H9 (cell line): ENCODE measurements around the gene HERC4. TPM values are rescaled to one million over a fixed set of nuclear protein-coding genes. Genes with fewer than 3 reads are reported as not detected.

Experiments
- DNase-seq: peaks from one replicate; pipeline ENCODE4 v3.0.0-alpha.2; 2017
- H2AFZ ChIP-seq: one replicate; pipeline ENCODE4 v1.6.1; 2013; ENCODE audit warnings: mild to moderate bottlenecking, low read length, control low read depth, moderate library complexity
- H2AK5ac ChIP-seq: 2 replicates; pipeline ENCODE4 v1.6.1; 2013; ENCODE audit warnings: low read length, control low read depth, mixed read lengths; ENCODE audit not compliant: insufficient read length
- H2BK120ac ChIP-seq: one replicate; pipeline ENCODE4 v1.6.1; 2013; ENCODE audit warnings: low read depth, mild to moderate bottlenecking, low read length, control low read depth, inconsistent platforms; ENCODE audit not compliant: poor library complexity, severe bottlenecking
- H2BK12ac ChIP-seq: 2 replicates; pipeline ENCODE4 v1.6.1; 2013; ENCODE audit warnings: low read length, control low read depth, mixed read lengths, low read depth; ENCODE audit not compliant: insufficient read length
- H2BK15ac ChIP-seq: 2 replicates; pipeline ENCODE4 v1.6.1; 2013; ENCODE audit warnings: low read depth, low read length, control low read depth
- H2BK20ac ChIP-seq: one replicate; pipeline ENCODE4 v1.6.1; 2013; ENCODE audit warnings: low read depth, mild to moderate bottlenecking, low read length, control low read depth, inconsistent platforms; ENCODE audit not compliant: poor library complexity, severe bottlenecking
- H2BK5ac ChIP-seq: 2 replicates; pipeline ENCODE4 v1.6.1; 2013; ENCODE audit warnings: low read length, control low read depth, mixed read lengths; ENCODE audit not compliant: insufficient read length
- H3K14ac ChIP-seq: 2 replicates; pipeline ENCODE4 v1.6.1; 2013; ENCODE audit warnings: low read length, control low read depth; ENCODE audit not compliant: insufficient read depth
- H3K18ac ChIP-seq: 2 replicates; pipeline ENCODE4 v1.6.1; 2013; ENCODE audit warnings: low read depth, mild to moderate bottlenecking, mixed read lengths, low read length, control low read depth; ENCODE audit not compliant: insufficient read length
- H3K23ac ChIP-seq: 2 replicates; pipeline ENCODE4 v1.6.1; 2013; ENCODE audit warnings: low read length, control low read depth, mixed read lengths, low read depth; ENCODE audit not compliant: insufficient read length
- H3K23me2 ChIP-seq: 2 replicates; pipeline ENCODE4 v1.6.1; 2013; ENCODE audit warnings: low read depth, mild to moderate bottlenecking, mixed read lengths, low read length, control low read depth; ENCODE audit not compliant: insufficient read length, poor library complexity, severe bottlenecking
- H3K27ac ChIP-seq: 2 replicates; pipeline ENCODE4 v1.5.1; 2013; ENCODE audit warnings: low read length, control low read depth, mixed read lengths, low read depth; ENCODE audit not compliant: insufficient read length
- H3K27me3 ChIP-seq: 2 replicates; pipeline ENCODE4 v1.6.1; 2013; ENCODE audit warnings: low read length, control low read depth, inconsistent platforms; ENCODE audit not compliant: insufficient read depth
- H3K4ac ChIP-seq: 2 replicates; pipeline ENCODE4 v1.6.1; 2013; ENCODE audit warnings: low read depth, mild to moderate bottlenecking, control low read depth, inconsistent platforms, low read length, moderate library complexity
- H3K4me1 ChIP-seq: 2 replicates; pipeline ENCODE4 v1.6.1; 2013; ENCODE audit warnings: low read length, control low read depth, inconsistent platforms; ENCODE audit not compliant: insufficient read depth
- H3K4me2 ChIP-seq: 2 replicates; pipeline ENCODE4 v1.6.1; 2013; ENCODE audit warnings: low read length, control low read depth, mixed read lengths; ENCODE audit not compliant: insufficient read length, insufficient read depth
- H3K56ac ChIP-seq: 2 replicates; pipeline ENCODE4 v1.6.1; 2013; ENCODE audit warnings: low read depth, mild to moderate bottlenecking, mixed read lengths, low read length, control low read depth; ENCODE audit not compliant: insufficient read length
- H3K79me1 ChIP-seq: 2 replicates; pipeline ENCODE4 v1.6.1; 2013; ENCODE audit warnings: low read depth, mild to moderate bottlenecking, moderate library complexity, low read length, control low read depth, inconsistent platforms; ENCODE audit not compliant: insufficient read depth, poor library complexity, severe bottlenecking
- H3K79me2 ChIP-seq: 2 replicates; pipeline ENCODE4 v1.6.1; 2013; ENCODE audit warnings: low read length, control low read depth, inconsistent platforms; ENCODE audit not compliant: insufficient read depth
- H3K9ac ChIP-seq: 2 replicates; pipeline ENCODE4 v1.6.1; 2013; ENCODE audit warnings: low read length, control low read depth, mixed read lengths; ENCODE audit not compliant: insufficient read length; ENCODE audit errors: extremely low read depth
- H3K9me3 ChIP-seq: one replicate; pipeline ENCODE4 v1.6.1; 2013; ENCODE audit warnings: low read depth, low read length, inconsistent platforms; ENCODE audit not compliant: control insufficient read depth
- H3T11ph ChIP-seq: one replicate; pipeline ENCODE4 v1.6.1; 2013; ENCODE audit warnings: mild to moderate bottlenecking, low read length, control low read depth, inconsistent platforms
- H4K20me1 ChIP-seq: one replicate; pipeline ENCODE4 v1.6.1; 2013; ENCODE audit not compliant: control insufficient read depth, insufficient read length, insufficient read depth
- H4K5ac ChIP-seq: 2 replicates; pipeline ENCODE4 v1.6.1; 2013; ENCODE audit warnings: low read depth, mild to moderate bottlenecking, mixed read lengths, low read length, control low read depth; ENCODE audit not compliant: insufficient read length
- H4K8ac ChIP-seq: replicated peaks from 2 replicates; pipeline ENCODE4 v1.6.1; 2013; ENCODE audit warnings: low read length, control low read depth, mixed read lengths, low read depth; ENCODE audit not compliant: insufficient read length
- H4K91ac ChIP-seq: 2 replicates; pipeline ENCODE4 v1.6.1; 2013; ENCODE audit warnings: low read depth, mild to moderate bottlenecking, moderate library complexity, mixed read lengths, low read length, control low read depth; ENCODE audit not compliant: insufficient read length
- H3K27ac Mint-ChIP-seq, 3 experiments: 2 replicates in 2 of 3; 3 replicates in 1 of 3; pipeline ENCODE4 v1.8.0; 2020 to 2021; ENCODE audit warnings: mixed read lengths in 3 of 3, mild to moderate bottlenecking in 1 of 3, moderate library complexity in 1 of 3
- H3K27me3 Mint-ChIP-seq: 2 replicates; pipeline ENCODE4 v1.8.0; 2021; ENCODE audit warnings: low read depth, mild to moderate bottlenecking, moderate library complexity, mixed read lengths
- H3K36me3 Mint-ChIP-seq, 3 experiments: 2 replicates in 2 of 3; 3 replicates in 1 of 3; pipeline ENCODE4 v1.8.0; 2020 to 2021; ENCODE audit warnings: low read depth in 3 of 3, mixed read lengths in 3 of 3; ENCODE audit not compliant: insufficient read depth in 1 of 3
- H3K4me1 Mint-ChIP-seq, 2 experiments: 2 replicates each; pipeline ENCODE4 v1.8.0; 2020; ENCODE audit warnings: mixed read lengths in 2 of 2
- H3K4me3 Mint-ChIP-seq, 2 experiments: 2 replicates in 1 of 2; 3 replicates in 1 of 2; pipeline ENCODE4 v1.8.0; 2020 to 2021; ENCODE audit warnings: mild to moderate bottlenecking in 2 of 2, mixed read lengths in 2 of 2, moderate library complexity in 1 of 2
- H3K9me3 Mint-ChIP-seq, 2 experiments: 2 replicates in 1 of 2; 3 replicates in 1 of 2; pipeline ENCODE4 v1.8.0; 2020; ENCODE audit warnings: mild to moderate bottlenecking in 2 of 2, mixed read lengths in 2 of 2, moderate library complexity in 1 of 2
- WGBS: extraction: QIAGEN DNeasy Blood & Tissue Kit; methylation state at CpG from one replicate; pipeline ENCODE4 v1.1.7; 2013; ENCODE audit warnings: missing lambda C conversion rate, low lambda C conversion rate, mixed read lengths; ENCODE audit not compliant: insufficient read length; ENCODE audit errors: extremely low coverage; 5-methylcytosine and 5-hydroxymethylcytosine counted together
- total RNA-seq: library from RNA; stranded (reverse); gene quantifications from 2 replicates; pipeline ENCODE4 v1.2.1, GENCODE V29; 2021
- TF ChIP-seq, protein P1 (sequence below): fragments of 200-600 bp; sonication (generic); conservative IDR thresholded peaks from 3 replicates; pipeline ENCODE4 v1.8.0; 2021; ENCODE audit warnings: antibody characterized with exemption, mild to moderate bottlenecking

Gene HERC4
- total RNA-seq, 1 experiment from 2014 or later = 24.5 TPM

DNA sequence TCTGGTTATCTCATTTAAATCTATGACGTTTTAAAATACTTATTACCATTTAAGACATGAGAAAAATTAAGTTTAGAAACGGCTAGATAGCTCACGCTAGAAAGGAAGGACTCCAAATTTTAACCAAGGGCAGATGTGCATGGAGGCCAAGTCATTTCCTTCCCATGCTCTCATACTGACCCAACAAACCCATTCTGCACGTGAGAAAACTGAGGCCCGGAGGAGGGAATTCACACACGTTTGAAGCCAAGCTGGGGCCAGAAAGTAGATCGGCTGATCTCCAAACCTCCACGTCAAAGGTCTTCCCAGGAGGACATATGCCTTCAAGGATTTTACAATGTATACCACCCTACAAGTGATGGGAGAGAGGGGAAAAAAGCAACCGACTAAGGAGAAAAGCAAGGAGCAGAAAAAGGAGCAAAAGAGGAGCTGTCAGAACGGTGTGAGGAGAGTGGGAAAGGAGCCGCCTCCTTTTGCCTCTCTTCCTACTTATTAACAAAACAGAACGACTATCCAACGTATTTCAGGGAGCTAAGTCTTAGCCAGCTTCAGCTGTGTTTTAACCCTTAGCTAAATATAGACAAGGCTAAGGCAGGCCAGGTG lies 191.3 kb downstream of the HERC4 start:
- no peak overlapping the region for H2BK12ac ChIP-seq
- peaks cover 0 to 2% of the 10 kb centered on the region in 2 experiments; a peak in 1 of 5 replicates for H3K9me3 Mint-ChIP-seq
- H3K9ac ChIP-seq = peak overlapping the region; percentile 79
- no peak overlapping the region for H3T11ph ChIP-seq
- 0 out of 2 replicates have a peak overlapping the region, but pooled peaks have one; percentile 42 for H3K14ac ChIP-seq
- no CpG with 5 or more reads among the region's 13 CpGs for WGBS
- no peak overlapping the region for H3K56ac ChIP-seq
- DNase-seq = no peak
- H3K4me3 Mint-ChIP-seq = peak overlapping the region; percentile 85 to 97
- no peak overlapping the region for H3K18ac ChIP-seq
- no peak overlapping the region for H4K5ac ChIP-seq
- no peaks in the 10 kb centered on the region for H3K4me1 ChIP-seq
- H3K23ac ChIP-seq = no peak overlapping the region
- no peak overlapping the region for H3K4ac ChIP-seq
- H4K20me1 ChIP-seq = no peaks in the 10 kb centered on the region
- peak overlapping the region; percentile 97 to 98 (median 98) for H3K27ac Mint-ChIP-seq
- H2BK5ac ChIP-seq = no peak overlapping the region
- no peak overlapping the region for H2AFZ ChIP-seq
- H2AK5ac ChIP-seq = no peak overlapping the region
- no peaks in the 10 kb centered on the region; the same call in 1 of the 2 replicates for H3K27me3 Mint-ChIP-seq
- H3K4me2 ChIP-seq = peak overlapping the region; percentile 87
- H2BK20ac ChIP-seq = no peak overlapping the region
- H3K79me2 ChIP-seq = peaks cover 13% of the 10 kb centered on the region; the same call in 1 of the 2 replicates
- H2BK15ac ChIP-seq = no peak overlapping the region
- no peaks in the 10 kb centered on the region for H3K9me3 ChIP-seq
- H3K79me1 ChIP-seq = peaks cover 3% of the 10 kb centered on the region
- no peak overlapping the region for H4K91ac ChIP-seq
- H3K27ac ChIP-seq = peak overlapping the region; percentile 32
- TF ChIP-seq, protein P1, sequence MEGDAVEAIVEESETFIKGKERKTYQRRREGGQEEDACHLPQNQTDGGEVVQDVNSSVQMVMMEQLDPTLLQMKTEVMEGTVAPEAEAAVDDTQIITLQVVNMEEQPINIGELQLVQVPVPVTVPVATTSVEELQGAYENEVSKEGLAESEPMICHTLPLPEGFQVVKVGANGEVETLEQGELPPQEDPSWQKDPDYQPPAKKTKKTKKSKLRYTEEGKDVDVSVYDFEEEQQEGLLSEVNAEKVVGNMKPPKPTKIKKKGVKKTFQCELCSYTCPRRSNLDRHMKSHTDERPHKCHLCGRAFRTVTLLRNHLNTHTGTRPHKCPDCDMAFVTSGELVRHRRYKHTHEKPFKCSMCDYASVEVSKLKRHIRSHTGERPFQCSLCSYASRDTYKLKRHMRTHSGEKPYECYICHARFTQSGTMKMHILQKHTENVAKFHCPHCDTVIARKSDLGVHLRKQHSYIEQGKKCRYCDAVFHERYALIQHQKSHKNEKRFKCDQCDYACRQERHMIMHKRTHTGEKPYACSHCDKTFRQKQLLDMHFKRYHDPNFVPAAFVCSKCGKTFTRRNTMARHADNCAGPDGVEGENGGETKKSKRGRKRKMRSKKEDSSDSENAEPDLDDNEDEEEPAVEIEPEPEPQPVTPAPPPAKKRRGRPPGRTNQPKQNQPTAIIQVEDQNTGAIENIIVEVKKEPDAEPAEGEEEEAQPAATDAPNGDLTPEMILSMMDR = no peak
- no peaks in the 10 kb centered on the region for H3K27me3 ChIP-seq
- H3K4me1 Mint-ChIP-seq = peaks cover 17 to 29% of the 10 kb centered on the region in 2 experiments
- peaks cover 8% of the 10 kb centered on the region for H3K23me2 ChIP-seq
- H3K36me3 Mint-ChIP-seq = peaks cover 21 to 33% (median 24%) of the 10 kb centered on the region in 3 experiments
- no peak overlapping the region for H2BK120ac ChIP-seq
- H4K8ac ChIP-seq = no peak overlapping the region
